GM10266 (cell line): ENCODE results near the gene PCYT2.

ENCODE experiments used
- DNase-seq: peaks from one replicate; pipeline ENCODE4 v3.0.0; 2012; ENCODE audit errors: extremely low spot score
- TF ChIP-seq, protein P1 (sequence below): IDR thresholded peaks from 2 replicates; pipeline ENCODE4 v1.5.1; 2012; ENCODE audit warnings: mild to moderate bottlenecking, low read depth; ENCODE audit not compliant: control insufficient read depth, insufficient read depth; ENCODE audit errors: missing control alignments

The PCYT2 gene

DNA sequence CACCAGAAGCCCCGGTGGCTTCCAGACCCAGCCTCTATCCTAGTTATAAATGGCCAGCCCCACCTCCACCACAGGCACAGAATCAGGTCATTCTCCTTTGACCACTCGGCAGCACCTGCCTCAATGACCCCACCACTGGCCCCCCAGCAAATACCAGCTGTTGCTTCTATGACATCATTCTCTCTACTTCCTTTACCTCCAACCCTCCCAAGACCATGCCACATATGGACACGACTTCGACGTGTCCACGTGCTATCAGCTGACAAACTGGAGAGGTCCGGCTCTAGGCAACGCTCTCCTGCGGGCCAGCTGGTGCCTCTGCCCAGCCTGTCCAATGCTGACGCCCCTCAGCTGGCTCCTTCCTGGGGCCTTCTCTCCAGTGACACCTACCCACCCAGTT lies 25.7 kb downstream of the PCYT2 start:
- TF ChIP-seq, protein P1, sequence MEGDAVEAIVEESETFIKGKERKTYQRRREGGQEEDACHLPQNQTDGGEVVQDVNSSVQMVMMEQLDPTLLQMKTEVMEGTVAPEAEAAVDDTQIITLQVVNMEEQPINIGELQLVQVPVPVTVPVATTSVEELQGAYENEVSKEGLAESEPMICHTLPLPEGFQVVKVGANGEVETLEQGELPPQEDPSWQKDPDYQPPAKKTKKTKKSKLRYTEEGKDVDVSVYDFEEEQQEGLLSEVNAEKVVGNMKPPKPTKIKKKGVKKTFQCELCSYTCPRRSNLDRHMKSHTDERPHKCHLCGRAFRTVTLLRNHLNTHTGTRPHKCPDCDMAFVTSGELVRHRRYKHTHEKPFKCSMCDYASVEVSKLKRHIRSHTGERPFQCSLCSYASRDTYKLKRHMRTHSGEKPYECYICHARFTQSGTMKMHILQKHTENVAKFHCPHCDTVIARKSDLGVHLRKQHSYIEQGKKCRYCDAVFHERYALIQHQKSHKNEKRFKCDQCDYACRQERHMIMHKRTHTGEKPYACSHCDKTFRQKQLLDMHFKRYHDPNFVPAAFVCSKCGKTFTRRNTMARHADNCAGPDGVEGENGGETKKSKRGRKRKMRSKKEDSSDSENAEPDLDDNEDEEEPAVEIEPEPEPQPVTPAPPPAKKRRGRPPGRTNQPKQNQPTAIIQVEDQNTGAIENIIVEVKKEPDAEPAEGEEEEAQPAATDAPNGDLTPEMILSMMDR: no peak
- no peak for DNase-seq

DNA sequence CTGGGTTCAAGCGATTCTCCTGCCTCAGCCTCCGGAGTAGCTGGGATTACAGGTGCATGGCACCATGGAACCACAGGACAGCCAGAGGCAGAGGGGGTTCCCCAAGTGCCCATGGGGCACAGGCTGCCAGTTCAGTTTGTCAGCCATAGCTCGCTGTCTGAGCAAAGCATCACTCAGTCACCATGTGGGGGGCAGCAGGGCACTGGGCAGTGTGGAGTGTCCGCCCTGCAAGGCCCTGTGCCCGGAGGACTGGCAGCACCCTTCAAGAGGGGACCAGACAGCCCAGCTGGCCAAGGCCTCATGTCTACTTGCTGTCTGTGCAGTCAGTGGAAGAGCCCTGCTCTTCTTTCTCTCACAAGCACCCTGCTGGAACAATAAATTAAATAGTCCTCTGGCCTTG lies 26.2 kb downstream of the PCYT2 start:
- no peak for DNase-seq

DNA sequence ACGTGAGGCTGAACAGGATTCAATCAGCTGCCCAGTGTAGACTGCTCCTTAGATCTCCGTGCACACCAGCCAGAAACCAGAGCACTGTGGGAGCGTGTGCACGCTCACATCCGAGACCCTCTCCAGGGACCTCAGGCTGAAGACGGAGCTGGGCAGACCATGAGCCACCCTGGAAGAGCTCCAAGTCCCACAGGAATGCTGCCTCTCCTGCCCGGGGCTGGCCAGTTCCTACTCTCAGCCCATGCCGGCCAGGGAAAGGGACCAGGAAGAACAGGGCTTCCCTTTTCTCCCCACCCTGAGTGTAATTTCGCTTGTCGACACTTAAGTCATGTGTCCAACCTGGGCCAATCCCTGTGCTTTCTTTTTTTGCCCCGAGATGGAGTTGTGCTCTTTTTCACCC lies 26.7 kb downstream of the PCYT2 start:
- TF ChIP-seq, protein P1: no peak

More for the DNA sequence above, 26.2 kb downstream of the PCYT2 start:
- TF ChIP-seq, protein P1: no peak

DNA sequence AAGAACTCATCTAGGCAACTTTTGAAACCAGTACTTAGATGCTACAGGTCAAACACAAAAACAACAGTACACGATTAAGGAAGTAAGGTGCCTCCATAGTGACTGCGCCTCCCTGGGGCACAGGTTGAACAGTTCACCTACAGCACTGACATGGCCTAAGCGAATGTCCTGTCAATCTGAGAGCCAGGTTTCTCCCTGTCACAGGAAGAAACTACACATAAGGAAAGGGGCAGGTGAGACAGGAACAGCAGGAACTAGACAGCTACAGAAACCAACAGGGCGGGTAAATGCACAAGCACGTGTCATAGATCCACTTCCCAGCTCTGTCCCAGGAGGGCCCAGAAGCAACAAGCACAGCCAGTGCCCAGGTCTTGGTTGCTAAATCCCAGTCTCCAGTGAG lies 32.1 kb downstream of the PCYT2 start:
- TF ChIP-seq, protein P1: no peak
- no peak for DNase-seq

More for the DNA sequence above, 26.7 kb downstream of the PCYT2 start:
- DNase-seq: no peak

DNA sequence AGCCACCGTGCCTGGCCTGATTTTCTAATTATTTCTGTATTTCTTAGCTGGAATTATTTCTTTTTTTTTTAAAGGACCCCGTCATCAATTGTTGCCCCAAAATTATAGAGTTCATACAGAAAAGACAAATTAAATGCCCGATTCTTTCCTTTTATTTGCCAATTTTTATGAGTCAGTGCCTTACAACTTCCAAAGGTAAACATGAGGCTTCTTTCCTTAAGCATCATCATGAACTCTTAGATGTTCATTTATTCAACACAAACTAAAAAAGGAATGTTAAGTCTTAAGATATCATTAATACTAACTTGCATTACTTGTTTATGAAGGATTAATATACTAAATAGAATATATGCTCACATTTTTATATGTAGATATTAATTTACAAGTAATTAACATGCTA lies 32.9 kb downstream of the PCYT2 start:
- DNase-seq: no peak

DNA sequence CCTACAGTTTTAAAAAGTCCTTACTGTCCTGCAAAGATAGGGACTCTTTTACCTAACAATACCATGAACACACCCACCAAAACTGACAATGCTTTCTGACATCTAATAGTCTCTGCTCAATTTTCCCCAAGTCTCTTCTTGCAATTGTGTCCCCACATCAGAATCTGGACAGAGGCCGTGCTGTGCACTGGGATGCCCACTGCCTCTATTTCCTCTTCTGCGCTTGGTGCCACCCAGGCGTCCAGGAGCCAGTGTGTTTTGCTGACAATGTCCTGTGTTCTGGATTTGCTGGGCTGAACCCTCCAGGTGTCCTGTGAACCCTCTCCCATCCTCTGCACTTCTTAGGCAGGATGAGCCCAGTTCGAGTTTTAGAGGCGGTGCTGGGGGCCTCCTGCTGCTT lies 33.6 kb downstream of the PCYT2 start:
- TF ChIP-seq, protein P1: no peak
- no peak for DNase-seq

More for the DNA sequence above, 32.9 kb downstream of the PCYT2 start:
- TF ChIP-seq, protein P1: no peak

DNA sequence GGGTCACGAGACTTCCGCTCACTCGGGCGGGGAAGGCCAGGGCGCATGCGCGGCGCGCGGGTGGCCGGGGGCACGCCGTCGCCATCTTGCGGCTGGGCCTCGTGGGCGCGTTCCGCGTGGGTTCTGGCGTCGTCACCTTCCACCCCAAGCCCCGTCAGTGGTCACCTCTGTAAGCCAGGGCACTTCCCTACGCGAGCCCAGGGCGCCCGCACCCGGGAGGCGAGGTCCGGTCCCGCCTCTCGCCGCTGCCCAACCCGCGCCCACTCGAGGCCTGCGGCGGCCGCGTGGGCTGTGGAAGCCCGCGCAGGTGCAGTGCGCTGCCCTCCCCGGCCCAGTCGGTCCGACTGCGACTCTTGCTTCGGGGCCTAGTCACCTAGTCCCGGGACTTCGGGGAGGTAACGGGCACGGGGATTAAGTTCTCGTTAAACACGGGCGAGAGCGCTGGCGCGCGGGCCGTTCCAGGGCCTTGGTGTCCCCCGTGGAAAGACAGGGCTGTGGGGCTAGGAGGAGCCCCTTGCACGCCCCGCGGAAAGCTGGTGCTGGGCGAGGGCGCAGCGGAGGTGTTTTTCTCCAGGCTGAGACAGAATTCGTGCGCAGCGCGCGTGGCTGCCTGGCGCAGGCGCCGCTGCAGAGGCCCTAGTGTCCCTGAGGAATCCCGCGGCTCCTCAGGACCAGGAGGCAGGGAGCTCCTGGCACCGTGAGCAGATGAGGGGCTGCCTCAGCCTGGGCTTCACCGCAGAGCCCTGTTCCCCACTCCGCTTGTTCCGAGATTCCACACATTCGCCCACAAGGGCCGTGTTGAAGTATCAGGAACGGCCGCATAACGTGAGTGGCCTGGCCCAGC lies 39.6 kb downstream of the PCYT2 start:
- TF ChIP-seq, protein P1: peak; percentile 47
- DNase-seq: peak; percentile 99
